KOPT-K1 (cell line): Measurements from ENCODE around the gene SLC41A1.
"Not testable (repeated sequence)": the region's sequence is repeated elsewhere in the genome, so short reads cannot be mapped to it uniquely, and the experiment has no call there.

Experiments used
- H3K27ac ChIP-seq: fragments of 200-600 bp; sonication (generic); 2 replicates; pipeline ENCODE4 v1.5.1; 2016; ENCODE audit warnings: antibody characterized with exemption, mild to moderate bottlenecking, low read depth, low read length; ENCODE audit not compliant: poor library complexity, severe bottlenecking
- H3K36me3 ChIP-seq: fragments of 200-600 bp; sonication (generic); 2 replicates; pipeline ENCODE4 v1.5.1; 2017; ENCODE audit warnings: antibody characterized with exemption, mild to moderate bottlenecking, low read length, moderate library complexity; ENCODE audit not compliant: insufficient read depth
- H3K9me3 ChIP-seq: fragments of 200-600 bp; sonication (generic); 2 replicates; pipeline ENCODE4 v1.5.1; 2017; ENCODE audit warnings: antibody characterized with exemption, low read length, mild to moderate bottlenecking; ENCODE audit not compliant: insufficient read depth, poor library complexity, severe bottlenecking

SLC41A1 gene

DNA sequence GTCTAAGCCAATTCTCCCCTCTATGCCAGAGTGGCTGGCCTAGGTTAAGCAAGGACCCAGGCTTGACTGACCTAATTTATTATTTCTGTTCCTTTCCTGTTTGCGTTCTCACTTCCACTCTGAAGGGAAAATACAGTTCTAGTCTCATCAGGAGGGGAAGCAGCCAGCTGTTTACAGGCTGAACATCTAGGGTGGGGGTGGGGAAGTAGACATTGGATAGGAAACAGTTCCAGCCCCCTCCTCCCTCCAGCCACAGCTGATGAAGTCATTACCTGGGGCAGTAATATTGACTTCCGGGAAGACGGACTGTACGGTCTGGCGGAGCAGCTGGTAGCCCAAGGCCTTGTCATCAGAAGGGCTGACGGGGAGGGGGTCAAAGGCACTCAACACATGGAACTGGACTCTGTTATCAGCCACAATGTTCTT, 19.3 kb upstream of the SLC41A1 start:
- H3K36me3 ChIP-seq = no peaks in the 10 kb centered on the region
- no peaks in the 10 kb centered on the region for H3K9me3 ChIP-seq
- H3K27ac ChIP-seq = no peak overlapping the region

DNA sequence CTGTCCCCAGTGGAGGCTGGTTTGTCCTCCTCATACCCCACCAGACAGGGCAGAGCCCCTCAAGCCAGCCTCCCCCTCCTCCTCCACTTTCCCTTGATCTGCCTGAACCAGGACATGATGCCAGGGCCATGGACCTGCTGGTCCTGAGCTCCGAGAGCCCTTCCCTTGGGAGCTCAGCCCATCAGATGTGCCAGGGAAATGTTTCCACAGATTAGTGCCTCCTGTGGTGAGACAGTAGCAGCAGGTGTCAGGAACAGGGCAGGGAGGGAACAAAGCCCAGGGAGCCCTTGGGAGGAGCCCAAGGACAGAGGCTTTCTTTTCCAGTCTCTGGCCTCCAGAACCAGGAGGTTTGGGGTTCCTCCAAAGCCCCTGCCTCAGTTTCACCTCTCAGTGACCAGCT, 14.6 kb upstream of the SLC41A1 start:
- Histone ChIP-seq H3K9me3 (peaks cover 19% of the 10 kb centered on the region), H3K27ac (no peak overlapping the region), H3K36me3 (no peaks in the 10 kb centered on the region)

DNA sequence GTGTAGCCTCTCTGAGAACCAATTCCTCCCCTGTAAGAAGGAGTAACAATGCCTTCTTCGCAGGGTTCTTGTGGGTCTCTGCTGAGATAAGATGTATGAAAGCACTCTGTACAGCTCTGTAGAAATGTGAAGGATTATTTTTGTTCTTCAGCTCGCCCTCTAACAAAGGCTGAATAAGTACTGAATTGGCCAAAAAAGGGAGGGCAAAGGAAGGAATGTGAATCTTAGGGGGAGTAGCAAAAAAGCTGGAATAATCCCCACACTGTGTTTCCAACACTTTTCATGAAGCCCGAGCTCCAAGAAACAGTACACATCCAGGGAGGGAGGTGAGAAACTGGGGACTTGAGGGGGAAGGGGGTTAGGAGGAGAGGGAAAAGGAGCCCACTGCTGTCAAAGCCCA, 14.0 kb upstream of the SLC41A1 start:
- no peaks in the 10 kb centered on the region for H3K36me3 ChIP-seq
- H3K27ac ChIP-seq = no peak overlapping the region
- H3K9me3 ChIP-seq = peaks cover 19% of the 10 kb centered on the region

DNA sequence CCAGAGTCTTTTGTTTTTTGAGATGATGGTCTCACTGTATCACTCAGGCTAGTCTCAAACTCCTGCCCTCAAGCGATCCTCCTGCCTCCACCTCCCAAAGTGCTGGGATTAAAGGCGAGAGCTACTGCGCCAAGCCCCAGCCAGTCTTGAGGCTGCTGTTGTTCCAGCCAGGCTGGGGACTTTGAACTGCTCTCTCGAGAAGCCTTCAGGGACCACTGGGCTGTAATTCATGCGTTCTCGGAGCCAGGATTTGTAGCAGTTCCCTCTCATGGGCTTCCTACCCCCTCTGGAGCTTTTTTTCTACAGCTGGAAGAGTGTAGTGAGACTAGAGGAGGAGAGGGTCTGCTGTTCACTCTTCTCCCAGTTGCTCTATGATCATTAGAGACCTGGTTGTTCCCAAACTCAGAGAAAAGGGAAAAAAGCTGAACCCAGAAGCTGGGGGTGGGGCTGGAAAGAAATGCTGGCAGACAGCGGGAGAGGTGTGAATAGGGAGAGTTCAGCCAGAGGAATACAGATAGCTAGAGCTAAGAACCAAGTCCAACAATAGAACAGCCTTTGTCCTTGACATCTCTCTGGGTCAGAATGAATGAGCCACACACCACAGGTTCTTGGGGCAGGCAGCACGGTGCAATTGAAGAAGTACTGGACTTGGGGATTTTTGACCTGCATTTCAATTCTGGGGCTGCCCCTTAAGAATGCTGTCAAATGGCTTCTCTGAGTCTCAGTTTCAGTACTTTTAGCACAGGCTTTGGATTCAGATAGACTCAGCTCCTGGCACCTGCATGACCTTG, 13.2 kb upstream of the SLC41A1 start:
- peaks cover 19% of the 10 kb centered on the region for H3K9me3 ChIP-seq
- H3K36me3 ChIP-seq = no peaks in the 10 kb centered on the region
- no peak overlapping the region for H3K27ac ChIP-seq

DNA sequence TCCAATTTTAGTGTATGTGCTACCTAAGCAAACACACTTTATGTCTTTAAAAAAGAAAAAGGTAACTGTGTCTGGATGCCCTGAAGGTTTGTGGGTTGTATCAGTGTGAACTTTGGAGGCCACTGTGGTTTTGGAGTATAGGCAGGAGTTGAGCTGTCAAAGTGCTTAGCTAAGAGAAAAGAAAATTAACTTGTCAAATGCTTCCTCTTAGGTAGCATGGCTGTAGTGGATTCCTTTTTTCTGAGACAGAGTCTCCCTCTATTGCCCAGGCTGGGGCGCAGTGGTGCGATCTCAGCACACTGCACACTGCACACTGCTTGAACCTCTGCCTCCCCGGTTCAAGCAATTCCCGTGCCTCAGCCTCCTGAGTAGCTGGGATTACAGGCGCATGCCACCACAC, 11.2 kb upstream of the SLC41A1 start:
- H3K27ac ChIP-seq = no peak overlapping the region
- peaks cover 19% of the 10 kb centered on the region for H3K9me3 ChIP-seq

DNA sequence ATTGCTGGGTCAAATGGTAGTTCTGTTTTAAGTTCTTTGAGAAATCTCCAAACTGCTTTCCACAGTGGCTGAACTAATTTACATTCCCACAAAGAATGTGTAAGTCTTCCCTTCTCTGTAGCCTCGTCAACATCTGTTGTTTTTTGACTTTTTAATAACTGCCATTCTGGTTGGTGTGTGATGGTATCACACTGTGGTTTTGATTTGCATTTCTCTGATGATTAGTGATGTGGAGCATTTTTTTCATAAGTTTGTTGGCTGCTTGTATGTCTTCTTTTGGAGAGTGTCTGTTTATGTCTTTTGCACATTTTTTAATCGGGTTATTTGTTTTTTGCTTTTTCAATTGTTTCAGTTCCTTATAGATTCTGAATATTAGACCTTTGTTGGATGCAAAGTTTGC, 10.3 kb upstream of the SLC41A1 start:
- not testable (repeated sequence) for H3K36me3 ChIP-seq, H3K27ac ChIP-seq
- H3K9me3 ChIP-seq = peaks cover 19% of the 10 kb centered on the region

More for the DNA sequence above, 11.2 kb upstream of the SLC41A1 start:
- H3K36me3 ChIP-seq = no peaks in the 10 kb centered on the region

DNA sequence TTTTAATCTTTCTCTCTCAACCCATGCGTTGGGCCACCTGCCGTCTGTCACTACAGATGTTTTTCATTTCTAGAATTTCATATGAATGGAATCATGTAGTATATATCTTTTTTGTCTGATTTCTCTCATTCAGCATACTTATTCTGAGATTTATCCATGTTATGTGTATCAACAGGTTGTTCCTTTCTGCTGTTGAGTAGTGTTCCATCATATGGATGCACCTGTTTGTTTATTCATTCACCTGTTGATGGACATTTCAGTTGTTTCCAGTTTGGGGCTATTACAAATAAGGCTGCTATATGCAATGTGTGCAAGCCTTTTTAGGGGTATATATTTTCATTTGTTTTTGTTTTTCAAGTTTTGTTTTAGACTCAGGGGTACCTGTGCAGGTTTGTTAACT, 9.4 kb upstream of the SLC41A1 start:
- Histone ChIP-seq H3K27ac (no peak overlapping the region), H3K36me3 (no peaks in the 10 kb centered on the region), H3K9me3 (peaks cover 19% of the 10 kb centered on the region)

DNA sequence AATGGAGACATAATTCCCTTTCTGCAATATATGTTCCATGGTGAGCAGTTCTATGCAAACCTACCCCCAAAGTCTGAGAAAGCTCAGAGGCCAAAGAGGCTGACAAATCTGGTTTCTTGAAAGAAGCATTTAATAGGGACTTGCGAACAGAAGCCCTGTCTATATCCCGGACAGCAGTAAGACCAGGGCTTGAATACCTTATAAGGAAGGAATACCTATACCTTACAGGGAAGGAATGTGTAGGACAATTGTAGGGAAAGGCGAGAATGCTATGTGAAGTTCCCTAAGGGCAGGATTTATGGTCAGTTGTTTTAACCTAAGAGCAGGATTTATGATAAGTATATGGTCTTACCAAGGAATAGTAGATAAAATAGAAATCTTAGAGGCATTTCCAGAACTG, 5.0 kb upstream of the SLC41A1 start:
- Histone ChIP-seq H3K9me3 (peaks cover 3% of the 10 kb centered on the region), H3K36me3 (no peaks in the 10 kb centered on the region), H3K27ac (no peak overlapping the region)

DNA sequence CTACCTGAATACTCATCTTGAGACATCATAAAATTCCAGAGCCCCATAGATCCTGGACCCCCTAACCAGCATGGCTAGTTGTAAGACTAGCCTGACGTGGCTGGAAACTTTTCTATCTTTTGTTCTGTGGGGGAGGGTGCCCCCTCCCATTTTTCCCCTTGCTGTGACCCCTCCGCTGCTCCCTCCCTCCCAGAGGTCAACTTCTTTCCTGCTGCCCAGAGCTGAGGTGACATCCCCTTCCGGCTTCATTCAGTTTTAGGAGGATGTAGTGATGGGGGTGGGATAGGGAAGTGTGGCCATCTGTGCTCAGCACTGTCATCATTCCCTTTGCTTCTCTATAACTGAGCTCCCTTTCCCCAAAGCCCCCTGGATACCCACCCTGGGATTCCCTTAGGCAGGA, 4.4 kb upstream of the SLC41A1 start:
- Histone ChIP-seq H3K27ac (no peak overlapping the region), H3K36me3 (no peaks in the 10 kb centered on the region), H3K9me3 (no peaks in the 10 kb centered on the region)

DNA sequence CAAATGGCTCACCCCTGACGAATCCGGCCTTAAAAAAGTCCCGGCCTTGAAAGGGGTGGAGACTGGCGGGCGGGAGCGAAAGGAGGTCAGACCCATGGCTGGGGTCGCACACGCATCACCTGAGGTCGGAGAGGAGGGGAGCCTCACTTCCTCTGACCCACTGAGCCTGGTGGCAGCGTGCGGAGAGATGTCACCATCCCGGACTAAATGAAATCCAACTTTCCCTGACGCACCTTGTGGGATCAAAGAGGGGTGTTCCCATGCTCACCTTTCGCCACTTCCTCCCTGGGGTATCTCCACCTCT, 709 bp upstream of the SLC41A1 start:
- no peaks in the 10 kb centered on the region for H3K9me3 ChIP-seq
- peak overlapping the region; percentile 70 for H3K27ac ChIP-seq
- peaks cover 21% of the 10 kb centered on the region; the same call in 1 of the 2 replicates for H3K36me3 ChIP-seq

DNA sequence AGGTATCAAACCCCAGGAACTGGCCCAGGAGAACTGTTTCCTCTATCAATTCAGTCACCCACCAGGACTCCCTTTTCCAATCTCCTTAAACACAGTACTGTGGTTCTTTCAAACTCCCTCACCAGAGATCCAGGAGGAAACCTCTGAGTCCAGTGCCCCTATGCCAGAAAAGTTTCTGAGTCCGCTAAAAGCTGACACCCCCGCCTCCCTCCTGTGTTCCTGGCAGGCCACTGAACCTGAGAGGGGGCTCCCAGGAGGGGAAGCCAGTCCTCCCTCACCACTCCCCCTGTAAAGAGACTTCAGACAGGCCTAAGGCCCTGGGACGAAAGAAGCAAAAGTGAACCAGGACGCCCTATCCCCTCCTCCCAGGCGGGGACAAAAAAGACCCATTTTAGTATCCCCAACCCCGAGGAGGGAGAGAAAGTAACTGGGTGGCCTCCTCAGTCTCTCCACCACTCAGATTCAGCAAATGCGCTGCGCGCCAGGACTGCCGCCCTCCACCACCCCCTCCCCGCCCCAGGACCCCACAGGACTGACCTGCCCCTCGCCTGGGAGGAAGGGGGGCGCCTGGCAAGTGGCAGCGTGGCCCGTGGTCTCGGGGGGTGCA, 624 bp downstream of the SLC41A1 start:
- Histone ChIP-seq H3K36me3 (peaks cover 29% of the 10 kb centered on the region; the same call in 1 of the 2 replicates), H3K9me3 (no peaks in the 10 kb centered on the region), H3K27ac (peak overlapping the region; percentile 70)

DNA sequence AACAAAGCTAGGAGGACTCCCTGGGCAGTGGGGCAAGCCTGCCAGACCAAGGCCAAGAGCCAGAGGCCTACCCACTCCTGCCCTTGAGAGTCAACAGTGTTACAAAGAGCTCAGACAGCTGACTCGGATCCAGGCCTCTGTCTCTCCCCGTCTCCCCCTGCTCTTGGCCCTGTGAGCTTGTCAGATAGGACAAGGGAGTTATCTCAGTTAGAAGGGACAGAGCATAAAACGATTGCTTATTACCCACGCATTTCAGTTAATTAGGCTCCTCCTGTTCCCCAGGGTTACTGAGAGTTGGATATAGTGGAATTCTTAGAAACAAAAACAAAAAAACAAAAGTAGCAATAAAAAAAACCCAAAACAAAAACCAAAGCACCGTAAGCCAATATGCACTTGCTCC, 1.3 kb downstream of the SLC41A1 start:
- no peaks in the 10 kb centered on the region for H3K9me3 ChIP-seq
- H3K27ac ChIP-seq = peak overlapping the region; percentile 70
- peaks cover 29% of the 10 kb centered on the region; the same call in 1 of the 2 replicates for H3K36me3 ChIP-seq

DNA sequence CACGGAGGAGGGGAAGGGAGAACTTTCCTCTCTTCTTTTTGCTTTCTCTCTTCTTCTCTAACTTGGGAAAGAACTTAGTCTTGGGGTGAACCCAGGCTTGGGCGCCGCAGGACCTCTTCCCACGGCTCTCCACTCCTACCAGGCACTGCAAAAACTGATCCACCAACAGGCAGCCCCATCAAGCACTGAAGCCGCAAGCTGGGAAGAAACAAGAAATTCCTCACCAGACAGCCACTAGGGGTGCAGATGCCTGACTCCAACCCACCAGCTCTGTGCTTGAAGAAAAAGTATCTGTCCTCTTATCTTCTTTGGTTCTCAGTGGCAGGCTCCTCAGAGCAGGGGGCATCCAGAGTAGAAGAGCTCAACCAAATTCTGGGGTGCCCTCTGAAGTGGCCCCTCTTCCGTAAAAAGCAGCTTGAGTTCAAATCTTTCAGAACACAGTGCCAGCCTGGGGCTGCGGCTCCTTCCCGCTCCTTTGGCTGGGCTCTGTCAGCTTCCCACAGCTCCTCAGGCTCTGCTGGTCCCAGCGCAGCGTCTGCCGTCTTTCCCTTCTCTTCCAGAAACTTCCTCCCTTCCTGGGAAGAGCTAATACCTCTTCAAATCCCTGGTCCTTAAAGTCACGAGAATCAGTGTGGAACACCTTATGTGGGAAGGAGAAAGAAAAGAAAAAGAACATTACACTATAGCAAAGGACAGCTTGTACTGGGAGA, 2.4 kb downstream of the SLC41A1 start:
- no peaks in the 10 kb centered on the region for H3K9me3 ChIP-seq
- H3K36me3 ChIP-seq = peaks cover 29% of the 10 kb centered on the region; the same call in 1 of the 2 replicates
- no peak overlapping the region for H3K27ac ChIP-seq

DNA sequence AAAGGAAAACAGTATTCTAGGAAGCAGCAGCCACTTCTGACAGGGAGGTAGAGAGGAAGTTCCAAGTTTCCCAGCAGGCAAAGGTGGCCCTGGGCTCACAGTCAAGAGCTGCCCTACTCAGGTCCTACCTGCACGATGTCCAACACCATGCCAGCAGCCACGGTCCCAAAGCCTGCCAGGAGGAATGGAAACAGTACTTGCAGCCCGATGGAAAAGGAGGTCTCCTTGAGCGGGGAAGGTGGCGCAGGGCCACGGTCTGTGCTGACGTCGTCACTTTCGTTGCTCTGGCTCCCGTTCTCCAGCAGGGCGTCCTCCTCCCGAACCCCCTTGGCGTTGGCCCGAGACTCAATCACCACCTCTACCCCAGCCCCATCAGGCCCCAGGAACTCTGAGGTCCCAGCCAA, 3.1 kb downstream of the SLC41A1 start:
- H3K27ac ChIP-seq = no peak overlapping the region
- peaks cover 29% of the 10 kb centered on the region; the same call in 1 of the 2 replicates for H3K36me3 ChIP-seq
- no peaks in the 10 kb centered on the region for H3K9me3 ChIP-seq

DNA sequence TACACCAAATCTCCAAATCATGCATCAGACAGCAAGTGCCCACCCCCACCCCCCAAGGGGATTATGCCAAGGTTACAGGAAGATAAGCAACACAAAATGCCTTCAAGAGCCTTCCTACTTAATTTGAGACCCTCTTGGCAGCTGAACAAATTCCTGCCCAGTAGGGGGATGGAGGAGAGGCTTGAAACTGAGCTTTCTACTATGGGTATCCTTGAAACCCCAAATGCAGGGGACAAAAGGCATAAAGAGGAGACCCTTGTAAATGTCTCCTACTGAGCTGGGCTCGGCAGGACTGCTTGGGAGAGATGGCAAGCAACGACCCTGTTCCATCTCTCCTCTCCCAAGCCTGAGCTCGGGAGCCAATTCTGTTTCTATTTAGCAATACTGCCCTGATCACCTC, 3.5 kb downstream of the SLC41A1 start:
- H3K9me3 ChIP-seq = no peaks in the 10 kb centered on the region
- H3K27ac ChIP-seq = no peak overlapping the region
- peaks cover 31% of the 10 kb centered on the region; the same call in 1 of the 2 replicates for H3K36me3 ChIP-seq
